NOMO-1 (cell line): ENCODE measurements around the gene ZNF506.
A peak's percentile ranks its signal among the peaks of the same experiment; 100 is the strongest.
"Not testable (repeated sequence)": the region's sequence is repeated elsewhere in the genome, so short reads cannot be mapped to it uniquely, and the experiment has no call there.

Source experiments
- DNase-seq, 2 experiments: peaks; one replicate each; lab custom pipeline; 2025; ENCODE audit not compliant: unreplicated experiment in 2 of 2; lab: John Stamatoyannopoulos, UW

Gene ZNF506

GRCh38 chr19:19821366-19821951 is at the start of gene ZNF506:
TSS of gene ZNF506 (minus strand) at chr19:19821750. CDS start at chr19:19821603, 147 bp downstream.
- DNase-seq: peak; percentile 71 to 83

- DNase-seq: not testable (repeated sequence)
Observed at GRCh38 chr19:19870086-19870485, 48.5 kb upstream of the ZNF506 start.

- peak; percentile 43 to 46 for DNase-seq
Observed at GRCh38 chr19:19866611-19867248, 45.2 kb upstream of the ZNF506 start.

- peak; percentile 93 to 95 for DNase-seq
Observed at GRCh38 chr19:19865750-19866610, 44.4 kb upstream of the ZNF506 start, which contains the start of gene ZNF253. TSS of gene ZNF253 (plus strand) at chr19:19865882. CDS start at chr19:19865997, 115 bp downstream.

- DNase-seq: no peak
Observed at GRCh38 chr19:19860756-19861390, 39.3 kb upstream of the ZNF506 start.

- DNase-seq: no peak
Observed at GRCh38 chr19:19858751-19859150, 37.2 kb upstream of the ZNF506 start.

- DNase-seq: not testable (repeated sequence)
Observed at GRCh38 chr19:19851740-19852139, 30.2 kb upstream of the ZNF506 start.

GRCh38 chr19:19849056-19849455 is 27.5 kb upstream of the ZNF506 start:
- no peak for DNase-seq

GRCh38 chr19:19847781-19848180 is 26.2 kb upstream of the ZNF506 start:
- DNase-seq: no peak

GRCh38 chr19:19835560-19836038 is 14.0 kb upstream of the ZNF506 start:
- no peak for DNase-seq

- DNase-seq: no peak
Observed at GRCh38 chr19:19826875-19827274, 5.3 kb upstream of the ZNF506 start.

GRCh38 chr19:19823916-19824315 is 2.4 kb upstream of the ZNF506 start:
- no peak for DNase-seq

- DNase-seq: not testable (repeated sequence)
Observed at GRCh38 chr19:19821976-19822375, 426 bp upstream of the ZNF506 start.

GRCh38 chr19:19820774-19821320 is 703 bp downstream of the ZNF506 start:
- no peak for DNase-seq

- no peak for DNase-seq
Observed at GRCh38 chr19:19817357-19817756, 4.2 kb downstream of the ZNF506 start.

GRCh38 chr19:19816679-19817078 is 4.9 kb downstream of the ZNF506 start:
- no peak for DNase-seq

GRCh38 chr19:19811999-19812398 is 9.6 kb downstream of the ZNF506 start:
- DNase-seq: not testable (repeated sequence)

GRCh38 chr19:19805480-19805879 is 16.1 kb downstream of the ZNF506 start:
- no peak for DNase-seq

- DNase-seq: no peak
Observed at GRCh38 chr19:19788015-19788414, 33.5 kb downstream of the ZNF506 start.

GRCh38 chr19:19785476-19785875 is 36.1 kb downstream of the ZNF506 start:
- not testable (repeated sequence) for DNase-seq

- no peak for DNase-seq
Observed at GRCh38 chr19:19782783-19783182, 38.8 kb downstream of the ZNF506 start.
